Upper lobe of right lung (tissue), 1 donor: ENCODE results near the gene SLK. TPM values are rescaled to one million over a fixed set of nuclear protein-coding genes. Genes with fewer than 3 reads are reported as not detected.

ENCODE experiments used
- ATAC-seq: fragments of 200-7000 bp; cut with Tn5 transposase; one replicate; pipeline ENCODE4 v1.9.1; 2020; ENCODE audit warnings: mild to moderate bottlenecking, moderate library complexity
- DNase-seq: peaks from one replicate; pipeline ENCODE4 v3.0.0-alpha.2; 2020
- H3K27ac ChIP-seq: fragments of 200-600 bp; one replicate; pipeline ENCODE4 v1.8.0; 2022
- H3K27me3 ChIP-seq: fragments of 200-600 bp; one replicate; pipeline ENCODE4 v1.8.0; 2022; ENCODE audit warnings: mild to moderate bottlenecking
- H3K36me3 ChIP-seq: fragments of 200-600 bp; one replicate; pipeline ENCODE4 v1.8.0; 2022
- H3K4me1 ChIP-seq: fragments of 200-600 bp; one replicate; pipeline ENCODE4 v1.8.0; 2022
- H3K4me3 ChIP-seq: fragments of 200-600 bp; one replicate; pipeline ENCODE4 v1.8.0; 2022; ENCODE audit warnings: mild to moderate bottlenecking
- H3K9me3 ChIP-seq: fragments of 200-600 bp; one replicate; pipeline ENCODE4 v1.8.0; 2022
- CTCF ChIP-seq: fragments of 200-600 bp; IDR thresholded peaks from one replicate; pipeline ENCODE4 v1.8.0; 2022; ENCODE audit warnings: antibody characterized with exemption
- intact Hi-C: fragments of 100-400 bp; cut with DNase I; formaldehyde crosslinking; loops from one replicate; pipeline ENCODE4 v1.11.0; 2022
- total RNA-seq: library from RNA; stranded (reverse); fragmentation: NEBNext Ultra II Directional; extraction: Animal tissue kit (Norgen Biotek cat#: 25700); gene quantifications from one replicate; pipeline ENCODE4 v1.2.1, GENCODE V29; 2021
- donor health status: DM: no; HTN: yes; CAD: no; lungs with severe emphysema.

The SLK gene
- total RNA-seq, 1 donor from 2014 or later = 46.7 TPM

- DNase-seq (no peak), ATAC-seq (peak; percentile 39)
- H3K27me3 ChIP-seq = no peaks in the 10 kb centered on the region
- H3K9me3 ChIP-seq = no peaks in the 10 kb centered on the region
- no peak overlapping the region for H3K27ac ChIP-seq
- intact Hi-C loops = no loop called here
- no peaks in the 10 kb centered on the region for H3K4me1 ChIP-seq
- TF ChIP-seq CTCF = no peak
- H3K4me3 ChIP-seq = no peak overlapping the region
- H3K36me3 ChIP-seq = no peaks in the 10 kb centered on the region
Observed at GRCh38 chr10:103933557-103934121, 33.3 kb upstream of the SLK start.

GRCh38 chr10:103934308-103934707 lies 32.6 kb upstream of the SLK start:
- intact Hi-C loops = no loop called here
- no peaks in the 10 kb centered on the region for H3K4me1 ChIP-seq
- no peak for TF ChIP-seq CTCF
- ATAC-seq (no peak), DNase-seq (no peak)
- H3K27ac ChIP-seq = no peak overlapping the region
- H3K27me3 ChIP-seq = no peaks in the 10 kb centered on the region
- H3K36me3 ChIP-seq = no peaks in the 10 kb centered on the region
- H3K9me3 ChIP-seq = no peaks in the 10 kb centered on the region
- H3K4me3 ChIP-seq = no peak overlapping the region

GRCh38 chr10:103936022-103936421 lies 30.9 kb upstream of the SLK start:
- DNase-seq = no peak
- H3K36me3 ChIP-seq = no peaks in the 10 kb centered on the region
- no peaks in the 10 kb centered on the region for H3K27me3 ChIP-seq
- H3K4me1 ChIP-seq = no peaks in the 10 kb centered on the region
- intact Hi-C loops = no loop called here
- no peak for ATAC-seq
- TF ChIP-seq CTCF = no peak
- no peaks in the 10 kb centered on the region for H3K9me3 ChIP-seq
- no peak overlapping the region for H3K27ac ChIP-seq
- H3K4me3 ChIP-seq = no peak overlapping the region

DNA sequence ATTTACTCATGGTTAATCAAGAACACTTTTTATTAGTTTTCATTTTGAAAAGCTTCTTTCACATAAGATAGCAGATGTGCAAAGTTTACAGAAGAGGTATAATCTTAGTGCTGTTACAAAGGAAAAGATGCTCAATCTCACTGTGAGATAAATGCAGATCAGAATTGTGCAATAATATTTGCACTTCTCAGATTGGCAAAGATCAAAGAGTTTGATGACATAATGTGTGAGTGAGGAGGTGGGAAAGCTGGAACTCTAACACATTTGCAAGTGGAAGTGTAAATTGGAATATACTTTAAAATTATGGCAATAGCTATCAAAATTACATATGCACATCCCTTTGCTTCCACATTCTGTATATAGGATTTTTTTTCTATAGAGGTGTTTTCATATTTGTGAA lies 27.4 kb upstream of the SLK start:
- no peaks in the 10 kb centered on the region for H3K9me3 ChIP-seq
- H3K27me3 ChIP-seq = no peaks in the 10 kb centered on the region
- no peak overlapping the region for H3K27ac ChIP-seq
- H3K36me3 ChIP-seq = no peaks in the 10 kb centered on the region
- H3K4me3 ChIP-seq = no peak overlapping the region
- H3K4me1 ChIP-seq = no peaks in the 10 kb centered on the region
- no peak for TF ChIP-seq CTCF
- ATAC-seq (no peak), DNase-seq (no peak)
- intact Hi-C loops = no loop called here

- no peak for TF ChIP-seq CTCF
- Histone ChIP-seq H3K9me3 (no peaks in the 10 kb centered on the region), H3K27ac (no peak overlapping the region), H3K4me1 (no peaks in the 10 kb centered on the region), H3K4me3 (no peak overlapping the region), H3K27me3 (no peaks in the 10 kb centered on the region), H3K36me3 (no peaks in the 10 kb centered on the region)
- no peak for DNase-seq
- ATAC-seq = no peak
- intact Hi-C loops = no loop called here
Observed at GRCh38 chr10:103941801-103942200, 25.1 kb upstream of the SLK start.

DNA sequence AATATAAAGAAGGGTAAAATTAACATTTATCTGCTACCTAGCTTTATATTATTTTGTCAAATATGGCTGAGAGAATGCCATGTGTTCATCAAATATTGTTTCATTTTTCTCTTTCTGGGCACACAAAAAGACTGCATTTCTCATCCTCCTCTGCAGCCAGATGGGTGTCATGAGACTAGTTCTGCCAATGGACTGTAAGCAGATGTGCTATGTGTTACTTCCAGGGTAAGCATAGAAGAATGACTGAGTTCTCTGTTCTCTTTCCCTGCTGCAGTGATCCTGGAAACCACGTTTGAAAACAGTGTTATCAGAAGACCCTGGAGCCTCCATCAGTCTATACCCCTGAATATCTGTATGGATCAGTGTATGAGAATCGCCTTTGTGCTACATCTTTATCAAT lies 24.1 kb upstream of the SLK start:
- Histone ChIP-seq H3K27ac (no peak overlapping the region), H3K4me1 (no peaks in the 10 kb centered on the region), H3K9me3 (no peaks in the 10 kb centered on the region), H3K27me3 (no peaks in the 10 kb centered on the region), H3K4me3 (no peak overlapping the region), H3K36me3 (no peaks in the 10 kb centered on the region)
- ATAC-seq (no peak), DNase-seq (no peak)
- TF ChIP-seq CTCF = no peak
- intact Hi-C loops = no loop called here
